Measurements from ENCODE around the gene C1orf174.

DNA sequence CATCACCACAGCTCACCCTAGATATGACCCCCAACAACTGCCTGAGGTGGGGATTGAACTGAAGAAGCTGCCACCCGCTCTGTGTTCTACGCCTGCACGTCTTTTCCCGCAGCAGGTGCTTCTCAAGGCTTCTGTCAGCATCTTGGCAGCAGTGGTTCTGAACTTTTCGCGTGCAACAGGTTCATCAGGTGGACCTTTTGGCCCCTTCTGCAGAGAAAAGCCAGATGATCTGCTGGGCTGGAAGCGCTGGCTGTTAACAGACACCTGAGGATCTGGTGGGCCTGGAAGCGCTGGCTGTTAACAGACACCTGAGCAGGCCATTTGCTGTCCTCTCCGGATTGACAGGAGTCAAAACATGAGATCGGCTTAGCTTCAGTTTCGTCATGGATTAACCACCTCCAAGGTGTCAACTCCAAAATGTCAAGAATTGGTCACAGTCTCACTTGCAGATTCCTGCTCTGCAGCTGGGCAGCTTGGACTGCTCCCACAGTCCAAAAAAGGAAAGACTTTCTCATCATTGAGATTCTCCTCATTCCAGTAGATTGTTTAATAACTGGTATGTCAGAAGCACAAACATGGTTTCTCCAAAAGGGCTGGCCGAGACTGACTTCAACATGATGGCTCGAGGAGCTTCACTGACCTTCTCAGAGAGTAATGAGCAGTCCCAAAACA is 4.7 kb downstream of the C1orf174 start:
- TF ChIP-seq, protein P1, sequence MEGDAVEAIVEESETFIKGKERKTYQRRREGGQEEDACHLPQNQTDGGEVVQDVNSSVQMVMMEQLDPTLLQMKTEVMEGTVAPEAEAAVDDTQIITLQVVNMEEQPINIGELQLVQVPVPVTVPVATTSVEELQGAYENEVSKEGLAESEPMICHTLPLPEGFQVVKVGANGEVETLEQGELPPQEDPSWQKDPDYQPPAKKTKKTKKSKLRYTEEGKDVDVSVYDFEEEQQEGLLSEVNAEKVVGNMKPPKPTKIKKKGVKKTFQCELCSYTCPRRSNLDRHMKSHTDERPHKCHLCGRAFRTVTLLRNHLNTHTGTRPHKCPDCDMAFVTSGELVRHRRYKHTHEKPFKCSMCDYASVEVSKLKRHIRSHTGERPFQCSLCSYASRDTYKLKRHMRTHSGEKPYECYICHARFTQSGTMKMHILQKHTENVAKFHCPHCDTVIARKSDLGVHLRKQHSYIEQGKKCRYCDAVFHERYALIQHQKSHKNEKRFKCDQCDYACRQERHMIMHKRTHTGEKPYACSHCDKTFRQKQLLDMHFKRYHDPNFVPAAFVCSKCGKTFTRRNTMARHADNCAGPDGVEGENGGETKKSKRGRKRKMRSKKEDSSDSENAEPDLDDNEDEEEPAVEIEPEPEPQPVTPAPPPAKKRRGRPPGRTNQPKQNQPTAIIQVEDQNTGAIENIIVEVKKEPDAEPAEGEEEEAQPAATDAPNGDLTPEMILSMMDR (IDR thresholded peaks at IDR 0.05), result no peak
- no peak for TF ChIP-seq POLR2A (IDR thresholded peaks at IDR 0.05)

All from body of pancreas (tissue), 4 donors.